HG03457 (cell line): ENCODE data around the gene IQCC.

Experiments
- ATAC-seq: cut with Tn5 transposase; IDR thresholded peaks from one replicate; pipeline ENCODE4 v1.9.1; 2021; ENCODE audit warnings: moderate number of reproducible peaks; ENCODE audit not compliant: unreplicated experiment

The IQCC gene

DNA sequence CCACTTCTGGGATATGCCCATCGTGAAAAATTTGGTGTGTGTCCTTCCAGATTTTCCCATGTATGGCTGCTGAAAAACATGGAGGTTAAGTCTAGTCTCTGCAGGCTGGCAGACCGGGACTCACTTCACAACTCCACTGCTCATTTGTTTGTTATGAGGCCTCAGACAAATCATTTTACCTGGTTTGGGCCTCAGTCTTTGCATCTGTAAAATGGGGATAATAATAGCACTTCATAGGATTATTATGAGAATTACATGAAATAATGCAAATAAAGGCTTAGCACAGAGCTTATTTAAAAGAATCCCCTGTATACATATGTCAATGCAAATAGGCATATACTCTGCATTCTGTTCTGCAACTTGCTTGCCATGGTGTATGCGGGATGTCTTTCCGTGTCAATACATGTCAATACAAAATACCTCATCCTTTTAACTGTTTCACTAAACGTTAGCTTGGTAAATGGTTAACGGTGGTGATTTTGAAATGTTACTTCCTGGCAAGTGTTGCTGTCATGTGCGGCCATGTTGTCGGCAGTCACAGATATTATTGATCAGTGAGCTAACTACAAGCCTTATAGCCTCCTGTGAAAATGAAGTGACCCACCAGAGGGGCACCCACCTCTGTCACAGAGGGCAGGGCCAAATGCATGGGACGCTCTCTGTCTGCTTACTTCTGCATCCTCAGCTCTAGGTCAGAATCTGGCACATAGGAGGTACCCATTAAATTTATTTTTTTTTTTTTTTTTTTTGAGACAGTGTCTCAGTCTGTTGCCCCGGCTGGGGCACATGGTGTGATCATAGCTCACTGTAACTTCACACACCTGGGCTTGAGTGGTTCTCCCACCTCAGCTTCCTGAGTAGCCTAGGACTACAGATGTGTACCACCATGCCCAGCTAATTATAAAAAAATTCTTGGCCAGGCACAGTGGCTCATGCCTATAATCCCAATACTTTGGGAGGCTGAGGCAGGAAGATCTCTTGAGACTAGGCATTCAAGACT is 49.9 kb downstream of the IQCC start:
- no peak for ATAC-seq

GRCh38 chr1:32256473-32257226 is 51.2 kb downstream of the IQCC start:
- no peak for ATAC-seq

GRCh38 chr1:32257227-32257508 is 51.7 kb downstream of the IQCC start:
- no peak for ATAC-seq
